Neural cell (in vitro differentiated cells): ENCODE results near the gene TRABD2B. TPM values are rescaled to one million over a fixed set of nuclear protein-coding genes. Genes with fewer than 3 reads are reported as not detected.

ENCODE experiments used
- H2AFZ ChIP-seq: fragments of 200-600, 300-800 bp; sonication (generic), shearing (Covaris generic); 2 replicates; pipeline ENCODE4 v1.6.0; 2014; ENCODE audit warnings: low read depth, mild to moderate bottlenecking, antibody characterized with exemption, low read length, moderate library complexity
- H3F3A ChIP-seq: fragments of 200-600 bp; shearing (Covaris generic); 2 replicates; pipeline ENCODE4 v1.6.1; 2016; ENCODE audit warnings: mild to moderate bottlenecking, moderate library complexity, mixed read lengths, antibody characterized with exemption, low read length; ENCODE audit not compliant: insufficient read depth, poor library complexity, severe bottlenecking
- H3K27ac ChIP-seq: fragments of 200-600, 300-800 bp; sonication (generic), shearing (Covaris generic); 2 replicates; pipeline ENCODE4 v1.5.1; 2014; ENCODE audit warnings: mild to moderate bottlenecking, low read length, moderate library complexity
- H3K27me3 ChIP-seq: fragments of 300-800, 200-600 bp; sonication (generic), shearing (Covaris generic); 2 replicates; pipeline ENCODE4 v1.6.0; 2014; ENCODE audit warnings: mild to moderate bottlenecking, low read depth, low read length, moderate library complexity; ENCODE audit not compliant: insufficient read depth
- H3K36me3 ChIP-seq: fragments of 300-800, 200-600 bp; sonication (generic), shearing (Covaris generic); 2 replicates; pipeline ENCODE4 v1.5.1; 2014; ENCODE audit warnings: mild to moderate bottlenecking, antibody characterized with exemption, low read length, moderate library complexity; ENCODE audit not compliant: insufficient read depth
- H3K4me2 ChIP-seq: fragments of 300-800, 200-600 bp; sonication (generic), shearing (Covaris generic); 2 replicates; pipeline ENCODE4 v1.6.0; 2014; ENCODE audit warnings: mild to moderate bottlenecking, low read length
- H3K4me3 ChIP-seq: fragments of 300-800, 200-600 bp; sonication (generic), shearing (Covaris generic); 2 replicates; pipeline ENCODE4 v1.5.1; 2014; ENCODE audit warnings: mild to moderate bottlenecking, low read length, moderate library complexity
- H3K79me2 ChIP-seq: fragments of 200-600 bp; shearing (Covaris generic); replicated peaks from 2 replicates; pipeline ENCODE4 v1.6.0; 2014; ENCODE audit warnings: mild to moderate bottlenecking, low read length, moderate library complexity; ENCODE audit not compliant: insufficient read depth
- H3K9ac ChIP-seq: fragments of 300-800, 200-600 bp; sonication (generic), shearing (Covaris generic); 2 replicates; pipeline ENCODE4 v1.6.1; 2016; ENCODE audit warnings: mild to moderate bottlenecking, low read length, mixed read lengths
- H3K9me2 ChIP-seq: fragments of 200-600 bp; shearing (Covaris generic); 2 replicates; pipeline ENCODE4 v1.6.1; 2016; ENCODE audit warnings: mild to moderate bottlenecking, low read length, mixed read lengths; ENCODE audit not compliant: insufficient read depth
- H3K9me3 ChIP-seq: fragments of 200-600, 300-800 bp; sonication (generic), shearing (Covaris generic); 2 replicates; pipeline ENCODE4 v1.6.1; 2016; ENCODE audit warnings: mild to moderate bottlenecking, mixed run types, low read length, moderate library complexity, mixed read lengths
- H4K20me1 ChIP-seq: fragments of 200-600 bp; shearing (Covaris generic); 2 replicates; pipeline ENCODE4 v1.6.1; 2016; ENCODE audit warnings: mild to moderate bottlenecking, mixed run types; ENCODE audit not compliant: insufficient read depth
- CTCF ChIP-seq: fragments of 450-650 bp; IDR thresholded peaks from 2 replicates; pipeline ENCODE4 v1.5.1; 2014; ENCODE audit warnings: antibody characterized with exemption, mild to moderate bottlenecking, moderate library complexity; ENCODE audit not compliant: poor library complexity, severe bottlenecking
- EP300 ChIP-seq: fragments of 450-650 bp; conservative IDR thresholded peaks from 2 replicates; pipeline ENCODE4 v1.6.1; 2014; ENCODE audit warnings: antibody characterized with exemption, mild to moderate bottlenecking, moderate library complexity; ENCODE audit not compliant: poor library complexity, severe bottlenecking
- EZH2 ChIP-seq: fragments of 200-600, 300-800 bp; shearing (Covaris generic), sonication (generic); IDR thresholded peaks from 2 replicates; pipeline ENCODE4 v1.6.1; 2014; ENCODE audit warnings: antibody characterized with exemption, low read length, borderline replicate concordance, mild to moderate bottlenecking; ENCODE audit not compliant: insufficient read depth, poor library complexity, severe bottlenecking
- MXI1 ChIP-seq: fragments of 450-650 bp; conservative IDR thresholded peaks from 2 replicates; pipeline ENCODE4 v1.6.1; 2014; ENCODE audit warnings: antibody characterized with exemption, mild to moderate bottlenecking; ENCODE audit not compliant: poor library complexity, severe bottlenecking
- POLR2AphosphoS5 ChIP-seq: IDR thresholded peaks from 2 replicates; pipeline ENCODE4 v1.6.1; 2012
- RAD21 ChIP-seq: fragments of 450-650 bp; conservative IDR thresholded peaks from 2 replicates; pipeline ENCODE4 v1.6.1; 2014; ENCODE audit warnings: antibody characterized with exemption, mild to moderate bottlenecking, moderate library complexity
- SMC3 ChIP-seq: fragments of 450-650 bp; conservative IDR thresholded peaks from 2 replicates; pipeline ENCODE4 v1.6.1; 2014; ENCODE audit warnings: antibody characterized with exemption, mild to moderate bottlenecking, moderate library complexity; ENCODE audit not compliant: poor library complexity
- TAF1 ChIP-seq: IDR thresholded peaks from 2 replicates; pipeline ENCODE4 v1.6.1; 2012; ENCODE audit warnings: low read depth
- polyA plus RNA-seq: library from polyadenylated mRNA; depleted of rRNA; stranded (reverse); fragments of >200 nt; gene quantifications from 2 replicates; pipeline ENCODE4 v1.2.3, GENCODE V29; 2014
- TF ChIP-seq, protein P1 (sequence below): IDR thresholded peaks from 2 replicates; pipeline ENCODE4 v1.6.1; 2012; ENCODE audit warnings: borderline replicate concordance

Gene TRABD2B
- polyA plus RNA-seq, 1 donor from 2014 or later: 0.02 TPM

DNA sequence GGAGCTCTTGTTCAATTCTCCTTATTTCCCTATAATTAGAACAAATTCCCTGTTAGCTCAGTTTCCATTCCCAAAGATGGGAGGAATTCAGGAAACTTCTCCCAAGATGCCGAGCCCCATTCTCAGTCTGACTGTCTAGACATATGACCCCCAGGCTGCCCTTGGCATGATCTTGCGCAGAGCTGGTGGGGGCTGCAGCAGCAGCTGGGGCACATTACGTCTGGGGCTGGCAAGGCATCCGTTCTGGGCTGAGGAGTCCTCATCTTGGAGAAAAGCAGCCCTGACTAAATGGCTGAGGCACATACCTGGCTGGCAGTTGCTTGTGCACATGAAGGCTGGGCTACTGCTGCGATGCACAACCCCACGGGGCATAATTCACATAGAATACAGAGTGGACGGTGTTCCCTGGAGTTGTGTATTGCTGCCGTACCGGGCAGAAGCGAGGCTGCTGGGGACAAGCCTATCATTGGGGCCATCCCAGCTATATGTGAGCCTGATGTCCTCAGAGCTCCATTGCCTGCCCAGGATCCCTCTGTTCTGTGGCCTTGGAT lies 36.4 kb upstream of the TRABD2B start:
- Histone ChIP-seq H3K27me3 (no peaks in the 10 kb centered on the region), H3K9ac (no peak overlapping the region), H3K79me2 (no peaks in the 10 kb centered on the region)

GRCh38 chr1:48031676-48032075 lies 34.5 kb upstream of the TRABD2B start:
- no peaks in the 10 kb centered on the region for H3F3A ChIP-seq
- no peaks in the 10 kb centered on the region for H3K79me2 ChIP-seq
- H3K9me2 ChIP-seq: no peaks in the 10 kb centered on the region
- no peaks in the 10 kb centered on the region for H3K36me3 ChIP-seq
- no peak overlapping the region for H3K4me2 ChIP-seq
- H3K4me3 ChIP-seq: no peak overlapping the region
- no peaks in the 10 kb centered on the region for H3K27me3 ChIP-seq
- H2AFZ ChIP-seq: no peak overlapping the region
- H4K20me1 ChIP-seq: no peaks in the 10 kb centered on the region
- no peaks in the 10 kb centered on the region for H3K9me3 ChIP-seq
- H3K27ac ChIP-seq: no peak overlapping the region
- H3K9ac ChIP-seq: no peak overlapping the region
- TF ChIP-seq CTCF (no peak), EZH2 (no peak), POLR2AphosphoS5 (no peak), MXI1 (no peak), TAF1 (no peak), RAD21 (no peak), SMC3 (no peak)

More for the DNA sequence above, 36.4 kb upstream of the TRABD2B start:
- H3K27ac ChIP-seq: no peak overlapping the region
- H3K36me3 ChIP-seq: no peaks in the 10 kb centered on the region
- H2AFZ ChIP-seq: no peak overlapping the region
- no peaks in the 10 kb centered on the region for H4K20me1 ChIP-seq
- no peaks in the 10 kb centered on the region for H3K9me3 ChIP-seq
- H3K4me3 ChIP-seq: no peak overlapping the region
- no peaks in the 10 kb centered on the region for H3F3A ChIP-seq
- TF ChIP-seq TAF1: no peak
- H3K9me2 ChIP-seq: no peaks in the 10 kb centered on the region
- no peak overlapping the region for H3K4me2 ChIP-seq

GRCh38 chr1:48030696-48031365 lies 33.6 kb upstream of the TRABD2B start:
- Histone ChIP-seq H3K36me3 (no peaks in the 10 kb centered on the region), H3K79me2 (no peaks in the 10 kb centered on the region), H3K4me2 (no peak overlapping the region), H3F3A (no peaks in the 10 kb centered on the region), H3K9me2 (no peaks in the 10 kb centered on the region), H2AFZ (no peak overlapping the region), H3K27me3 (no peaks in the 10 kb centered on the region), H4K20me1 (no peaks in the 10 kb centered on the region), H3K9me3 (no peaks in the 10 kb centered on the region), H3K4me3 (no peak overlapping the region), H3K9ac (no peak overlapping the region), H3K27ac (no peak overlapping the region)
- TF ChIP-seq, protein P1, sequence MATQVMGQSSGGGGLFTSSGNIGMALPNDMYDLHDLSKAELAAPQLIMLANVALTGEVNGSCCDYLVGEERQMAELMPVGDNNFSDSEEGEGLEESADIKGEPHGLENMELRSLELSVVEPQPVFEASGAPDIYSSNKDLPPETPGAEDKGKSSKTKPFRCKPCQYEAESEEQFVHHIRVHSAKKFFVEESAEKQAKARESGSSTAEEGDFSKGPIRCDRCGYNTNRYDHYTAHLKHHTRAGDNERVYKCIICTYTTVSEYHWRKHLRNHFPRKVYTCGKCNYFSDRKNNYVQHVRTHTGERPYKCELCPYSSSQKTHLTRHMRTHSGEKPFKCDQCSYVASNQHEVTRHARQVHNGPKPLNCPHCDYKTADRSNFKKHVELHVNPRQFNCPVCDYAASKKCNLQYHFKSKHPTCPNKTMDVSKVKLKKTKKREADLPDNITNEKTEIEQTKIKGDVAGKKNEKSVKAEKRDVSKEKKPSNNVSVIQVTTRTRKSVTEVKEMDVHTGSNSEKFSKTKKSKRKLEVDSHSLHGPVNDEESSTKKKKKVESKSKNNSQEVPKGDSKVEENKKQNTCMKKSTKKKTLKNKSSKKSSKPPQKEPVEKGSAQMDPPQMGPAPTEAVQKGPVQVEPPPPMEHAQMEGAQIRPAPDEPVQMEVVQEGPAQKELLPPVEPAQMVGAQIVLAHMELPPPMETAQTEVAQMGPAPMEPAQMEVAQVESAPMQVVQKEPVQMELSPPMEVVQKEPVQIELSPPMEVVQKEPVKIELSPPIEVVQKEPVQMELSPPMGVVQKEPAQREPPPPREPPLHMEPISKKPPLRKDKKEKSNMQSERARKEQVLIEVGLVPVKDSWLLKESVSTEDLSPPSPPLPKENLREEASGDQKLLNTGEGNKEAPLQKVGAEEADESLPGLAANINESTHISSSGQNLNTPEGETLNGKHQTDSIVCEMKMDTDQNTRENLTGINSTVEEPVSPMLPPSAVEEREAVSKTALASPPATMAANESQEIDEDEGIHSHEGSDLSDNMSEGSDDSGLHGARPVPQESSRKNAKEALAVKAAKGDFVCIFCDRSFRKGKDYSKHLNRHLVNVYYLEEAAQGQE: no peak
- TF ChIP-seq POLR2AphosphoS5 (no peak), EP300 (no peak), RAD21 (no peak), CTCF (no peak)
